H1 (cell line): Measurements from ENCODE around the gene HSH2D. TPM values are rescaled to one million over a fixed set of nuclear protein-coding genes. Genes with fewer than 3 reads are reported as not detected.

Experiments
- ATF3 ChIP-seq: IDR thresholded peaks from 2 replicates; pipeline ENCODE4 v1.6.1; 2011; ENCODE audit warnings: low read depth, mild to moderate bottlenecking, low read length; ENCODE audit not compliant: insufficient read depth
- CBX8 ChIP-seq: fragments of 300-800, 300-1000 bp; sonication (generic); IDR thresholded peaks from 2 replicates; pipeline ENCODE4 v1.7.1; 2016; ENCODE audit warnings: low read depth, low read length, borderline replicate concordance
- CTBP2 ChIP-seq: IDR thresholded peaks from 2 replicates; pipeline ENCODE4 v1.7.0; 2011; ENCODE audit warnings: borderline replicate concordance, mild to moderate bottlenecking, moderate library complexity, mixed read lengths, low read length; ENCODE audit not compliant: insufficient read depth, insufficient read length
- EGR1 ChIP-seq: IDR thresholded peaks from 2 replicates; pipeline ENCODE4 v1.6.1; 2011; ENCODE audit warnings: low read depth, low read length, borderline replicate concordance
- GABPA ChIP-seq: IDR thresholded peaks from 2 replicates; pipeline ENCODE4 v1.6.1; 2011; ENCODE audit warnings: mild to moderate bottlenecking, low read length, moderate library complexity, borderline replicate concordance; ENCODE audit not compliant: insufficient read depth
- HDAC2 ChIP-seq, 2 experiments: fragments of 300-600 bp in 1 of 2; sonication (generic) in 1 of 2; IDR thresholded peaks; 2 replicates each; pipeline ENCODE4 v1.6.1; 2011 to 2012; ENCODE audit warnings: low read depth in 2 of 2, low read length in 2 of 2, mild to moderate bottlenecking in 2 of 2, moderate library complexity in 2 of 2, borderline replicate concordance in 1 of 2, inconsistent platforms in 1 of 2
- KDM4A ChIP-seq: IDR thresholded peaks from one replicate; pipeline ENCODE4 v1.7.1; 2012; ENCODE audit warnings: low read depth, mild to moderate bottlenecking, moderate library complexity, low read length, inconsistent platforms; ENCODE audit not compliant: severe bottlenecking
- KDM5A ChIP-seq: fragments of 200-600 bp; IDR thresholded peaks from 2 replicates; pipeline ENCODE4 v1.7.1; 2012; ENCODE audit warnings: mild to moderate bottlenecking, low read length, inconsistent platforms, mixed read lengths
- SIN3A ChIP-seq, 2 experiments: IDR thresholded peaks in 1 of 2; conservative IDR thresholded peaks in 1 of 2; 2 replicates each; pipeline ENCODE4 v1.6.1; 2011 to 2012; ENCODE audit warnings: low read length in 2 of 2, improper control_type of control experiment in 1 of 2, low read depth in 1 of 2, mild to moderate bottlenecking in 1 of 2
- SIRT6 ChIP-seq: IDR thresholded peaks from one replicate; pipeline ENCODE4 v1.7.1; 2012; ENCODE audit warnings: low read length, inconsistent platforms
- SIX5 ChIP-seq: IDR thresholded peaks from 2 replicates; pipeline ENCODE4 v1.6.1; 2011; ENCODE audit warnings: mild to moderate bottlenecking, low read depth, low read length
- SP4 ChIP-seq: IDR thresholded peaks from 2 replicates; pipeline ENCODE4 v1.6.1; 2012; ENCODE audit warnings: low read length, inconsistent platforms
- TCF12 ChIP-seq: IDR thresholded peaks from 2 replicates; pipeline ENCODE4 v1.6.1; 2011; ENCODE audit warnings: low read depth, mild to moderate bottlenecking, low read length
- ZNF274 ChIP-seq: IDR thresholded peaks from 2 replicates; pipeline ENCODE4 v1.7.0; 2012; ENCODE audit warnings: low read length, borderline replicate concordance; ENCODE audit errors: extremely low read depth
- polyA plus RNA-seq, 7 experiments: library from polyadenylated mRNA; depleted of rRNA in 3 of 7; stranded (reverse) in 5 of 7; unstranded in 2 of 7; fragments of >200 nt in 5 of 7; fragments of 200-250 nt in 2 of 7; gene quantifications; 1 replicate in 5 of 7; 2 replicates in 1 of 7; 4 replicates in 1 of 7; pipeline versions ENCODE4 v1.2.1 to v1.2.3, GENCODE V29; 2011 to 2013; ENCODE audit warnings: missing spikeins in 2 of 7, mixed read lengths in 2 of 7
- total RNA-seq: library from RNA; stranded (reverse); fragmentation: NEBNext Ultra II Directional; extraction: Animal tissue kit (Norgen Biotek cat#: 25700); gene quantifications from 2 replicates; pipeline ENCODE4 v1.2.1, GENCODE V29; 2021
- TF ChIP-seq, protein P1 (sequence below): IDR thresholded peaks from 2 replicates; pipeline ENCODE4 v1.6.1; 2012; ENCODE audit warnings: inconsistent platforms

HSH2D gene
- total and polyA plus RNA-seq, 2 of the 8 experiments (the other 6 are each of a cell fraction or from before 2014, with no cell fraction given), result 0.67 to 1.6 TPM

DNA sequence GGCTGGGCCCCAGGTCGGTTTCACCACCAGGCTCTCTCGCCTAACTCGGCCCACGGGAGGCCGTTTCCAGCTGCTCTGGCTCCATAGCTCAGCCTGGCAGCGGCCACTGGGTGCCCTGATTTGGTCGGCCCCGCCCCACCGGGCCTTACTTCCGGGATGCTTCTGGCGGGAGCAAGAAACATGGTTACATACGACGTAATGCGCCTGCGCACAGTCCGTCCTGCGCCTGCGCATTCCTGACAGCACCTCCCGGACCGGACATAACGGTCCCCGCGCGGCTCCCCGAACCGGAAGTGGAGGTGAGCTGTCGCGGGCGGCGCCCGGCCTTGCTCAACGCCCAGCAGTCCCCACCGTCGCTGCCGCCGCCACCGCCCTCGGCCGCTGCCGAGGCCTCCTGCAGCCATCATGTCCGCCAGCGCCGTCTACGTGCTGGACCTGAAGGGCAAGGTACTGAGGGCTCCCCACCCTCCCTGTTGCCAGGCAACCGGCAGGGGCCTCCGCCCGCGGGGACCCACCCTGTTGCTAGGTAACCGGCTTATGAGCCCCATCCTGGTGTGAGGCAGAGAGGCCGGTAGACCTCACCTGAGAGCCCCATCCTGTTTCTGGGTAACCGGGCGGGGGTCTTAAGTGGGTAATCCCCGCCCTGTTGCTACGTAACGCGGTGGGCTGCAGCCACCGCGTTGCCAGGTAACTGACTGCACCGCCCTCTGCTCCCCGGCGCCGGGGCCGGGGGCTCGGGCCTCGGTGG lies 54.3 kb downstream of the HSH2D start, which contains the start of gene AP1M1 (continued):
- TF ChIP-seq HDAC2 (IDR thresholded peaks at IDR 0.05; ENCODE audit: borderline replicate concordance in 1 of 2, low read depth in 2 of 2, low read length in 2 of 2) (no peak), SIN3A (conservative IDR thresholded peaks at IDR 0.05 in 1 of 2, IDR thresholded peaks at IDR 0.05 in 1 of 2; ENCODE audit: low read depth in 1 of 2, low read length in 2 of 2) (peak; percentile 78 to 95; a peak in 2 of 4 replicates), SIX5 (no peak), CTBP2 (no peak), SP4 (no peak), KDM5A (no peak), KDM4A (peak; percentile 94), ZNF274 (no peak), TCF12 (no peak), ATF3 (no peak), CBX8 (no peak), GABPA (peak; percentile 92), SIRT6 (no peak), EGR1 (peak; percentile 76; the same call in 1 of the 2 replicates)
- TF ChIP-seq, protein P1, sequence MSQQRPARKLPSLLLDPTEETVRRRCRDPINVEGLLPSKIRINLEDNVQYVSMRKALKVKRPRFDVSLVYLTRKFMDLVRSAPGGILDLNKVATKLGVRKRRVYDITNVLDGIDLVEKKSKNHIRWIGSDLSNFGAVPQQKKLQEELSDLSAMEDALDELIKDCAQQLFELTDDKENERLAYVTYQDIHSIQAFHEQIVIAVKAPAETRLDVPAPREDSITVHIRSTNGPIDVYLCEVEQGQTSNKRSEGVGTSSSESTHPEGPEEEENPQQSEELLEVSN, result peak; percentile 63
